H54 (cell line): Measurements from ENCODE around the gene RRBP1.

Experiments
- DNase-seq: peaks from one replicate; pipeline ENCODE4 v3.0.0; 2011; ENCODE audit warnings: low spot score, mixed read lengths; ENCODE audit not compliant: insufficient read length
- FAIRE-seq: peaks from 3 replicates; lab custom pipeline; 2011; peaks lifted over from hg19 to GRCh38; lab: Jason Lieb, UNC
- POLR2A ChIP-seq: IDR thresholded peaks from 2 replicates; pipeline ENCODE4 v1.6.1; 2011; ENCODE audit warnings: low read depth, mild to moderate bottlenecking, low read length

RRBP1 gene

DNA sequence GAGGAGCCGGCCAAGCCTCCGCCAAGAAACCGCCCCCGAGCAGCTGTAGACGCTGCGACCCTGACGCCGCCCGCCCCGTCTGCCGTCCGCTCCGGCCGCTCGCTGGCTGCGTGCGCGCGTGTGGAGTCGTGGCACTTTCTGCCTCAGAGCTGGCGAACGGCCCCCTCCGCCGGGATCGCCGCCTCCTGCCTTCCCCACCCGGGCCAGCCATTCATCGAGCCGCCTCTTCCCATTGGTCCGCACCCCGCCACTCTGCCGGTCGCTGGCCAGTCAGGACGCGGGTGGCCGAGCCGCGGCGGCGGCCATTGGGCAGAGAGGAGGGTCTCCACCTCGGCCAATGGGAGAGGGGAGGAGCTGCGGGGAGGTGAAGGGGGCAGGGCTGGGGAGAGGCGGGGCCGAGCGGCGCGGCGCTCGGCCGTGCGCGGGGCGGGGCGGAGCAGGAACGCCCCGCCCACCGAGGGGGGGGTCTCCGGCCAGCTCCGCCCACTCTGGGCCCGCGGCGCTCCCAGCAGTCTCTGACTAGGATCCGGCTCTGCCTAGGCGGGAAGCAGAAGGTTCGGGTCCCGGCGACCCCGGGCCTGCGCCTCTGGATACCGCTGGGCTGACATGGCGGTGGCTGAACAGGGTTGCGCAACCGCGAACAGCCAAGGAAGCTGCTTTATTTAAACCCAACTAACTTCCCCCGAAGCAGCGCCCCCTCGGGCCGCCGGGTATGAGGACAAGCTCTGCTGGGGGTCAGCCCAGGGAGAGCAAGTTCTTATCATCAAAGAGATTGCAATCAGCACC lies at the start of gene RRBP1:
RRBP1 (minus strand) TSS at position 140 of the 786 bp plus-strand sequence. CDS start 21,735 bp downstream, outside the sequence.
- peak; percentile 99 for TF ChIP-seq POLR2A
- no peak for FAIRE-seq
- DNase-seq, result peak; percentile 99

DNA sequence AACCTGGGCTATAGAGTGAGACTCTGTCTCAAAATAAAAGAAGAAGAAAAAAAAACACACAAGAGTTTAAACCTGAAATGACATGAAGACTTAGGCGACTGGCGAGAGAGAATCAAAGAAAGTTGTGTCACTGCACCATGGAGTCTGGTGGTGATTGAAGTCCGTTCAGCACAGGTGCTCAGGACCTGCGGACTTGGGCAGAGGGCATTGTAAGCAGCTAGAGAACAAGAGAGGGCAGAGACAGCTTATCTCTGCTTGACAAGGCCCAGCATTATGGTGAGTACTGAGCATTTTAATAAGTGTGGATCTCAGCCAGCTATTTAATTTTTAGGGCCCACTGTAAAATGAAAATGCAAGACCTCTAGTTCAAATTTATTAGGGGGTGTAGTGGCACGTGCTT lies 49.2 kb upstream of the RRBP1 start:
- TF ChIP-seq POLR2A, result no peak
- FAIRE-seq (no peak), DNase-seq (no peak)

- DNase-seq (no peak), FAIRE-seq (no peak)
- TF ChIP-seq POLR2A, result no peak
Measured at GRCh38 chr20:17730071-17730470, 48.0 kb upstream of the RRBP1 start.

GRCh38 chr20:17728074-17728473 lies 46.0 kb upstream of the RRBP1 start:
- no peak for FAIRE-seq
- no peak for TF ChIP-seq POLR2A

GRCh38 chr20:17727351-17727750 lies 45.3 kb upstream of the RRBP1 start:
- FAIRE-seq, result no peak

More at GRCh38 chr20:17728074-17728473, 46.0 kb upstream of the RRBP1 start:
- DNase-seq, result no peak

DNA sequence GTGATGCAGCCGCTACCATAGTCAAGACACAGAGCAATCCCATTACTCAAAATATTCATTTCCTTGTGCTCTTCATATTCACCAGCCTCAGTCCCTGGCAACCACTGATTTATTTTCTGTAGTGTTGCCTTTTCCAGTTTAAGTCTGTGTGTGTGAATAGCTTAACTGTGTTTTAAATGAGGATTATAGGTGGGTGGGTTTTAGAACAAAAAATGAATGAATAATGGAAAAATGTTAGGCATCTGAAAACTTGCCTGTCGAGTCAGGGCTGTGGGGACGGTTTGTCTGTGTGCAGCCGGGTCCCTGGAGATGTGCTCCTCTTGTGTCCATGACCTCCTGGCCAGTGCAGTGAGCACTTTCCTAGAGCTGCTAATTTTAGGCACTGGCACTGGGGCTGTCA lies 44.9 kb upstream of the RRBP1 start:
- DNase-seq (no peak), FAIRE-seq (no peak)
- TF ChIP-seq POLR2A, result no peak

More at GRCh38 chr20:17727351-17727750, 45.3 kb upstream of the RRBP1 start:
- no peak for TF ChIP-seq POLR2A
- no peak for DNase-seq

DNA sequence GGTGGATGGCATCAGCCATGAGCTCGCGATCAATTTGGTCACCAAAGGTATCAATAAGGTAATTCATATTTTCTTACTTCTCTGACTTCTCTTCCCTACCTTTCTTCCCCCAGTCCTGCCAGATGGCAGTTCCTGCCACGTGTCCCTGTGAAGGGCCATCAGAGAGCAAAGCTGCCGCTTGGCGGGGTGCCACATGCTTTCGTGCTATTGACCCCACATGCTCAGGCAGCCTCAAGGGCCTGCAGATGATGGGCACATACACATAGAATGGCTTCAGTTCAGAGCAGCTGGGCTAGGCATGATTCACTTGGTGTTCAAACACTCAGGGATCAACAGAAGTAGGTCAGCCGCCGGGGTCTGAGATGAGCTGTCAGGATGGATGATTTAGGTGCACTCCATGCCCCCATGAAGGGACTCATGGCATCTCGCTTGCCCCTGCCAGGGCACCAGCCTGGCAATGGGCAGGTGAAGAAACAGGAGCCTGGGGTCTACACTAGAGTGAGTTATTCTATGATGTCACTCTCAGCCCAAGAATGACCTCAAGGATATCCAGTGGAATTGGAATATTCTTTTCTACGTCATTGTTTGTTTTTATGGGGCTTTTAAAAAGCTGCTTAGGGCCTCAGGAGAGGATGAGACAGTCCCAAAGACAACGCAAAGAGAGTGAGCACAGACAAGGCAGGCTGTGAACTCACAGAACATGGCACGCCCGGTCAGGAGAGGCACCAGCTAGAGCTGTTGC lies 43.2 kb upstream of the RRBP1 start:
- FAIRE-seq, result no peak
- no peak for TF ChIP-seq POLR2A

DNA sequence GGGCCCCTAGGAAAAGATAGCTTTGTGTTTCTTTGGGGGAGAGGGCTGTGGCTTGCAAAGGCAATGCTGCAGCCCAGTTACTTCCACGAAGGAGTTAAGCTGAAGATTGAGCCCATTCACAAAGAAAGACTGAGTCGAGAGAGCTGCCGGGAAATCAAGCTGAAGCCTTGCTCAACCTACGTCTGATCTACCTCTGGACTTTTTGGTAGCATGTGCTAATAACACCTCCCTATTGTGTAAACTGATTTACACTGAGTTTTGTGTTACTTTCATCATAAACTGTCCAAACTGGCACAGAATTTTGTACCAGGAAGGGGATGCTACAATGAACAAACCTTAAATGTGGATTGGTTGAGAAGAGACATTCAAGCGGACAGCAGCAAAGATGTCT lies 41.3 kb upstream of the RRBP1 start:
- FAIRE-seq (no peak), DNase-seq (no peak)
- TF ChIP-seq POLR2A, result no peak

More for the DNA sequence above, 43.2 kb upstream of the RRBP1 start:
- no peak for DNase-seq

DNA sequence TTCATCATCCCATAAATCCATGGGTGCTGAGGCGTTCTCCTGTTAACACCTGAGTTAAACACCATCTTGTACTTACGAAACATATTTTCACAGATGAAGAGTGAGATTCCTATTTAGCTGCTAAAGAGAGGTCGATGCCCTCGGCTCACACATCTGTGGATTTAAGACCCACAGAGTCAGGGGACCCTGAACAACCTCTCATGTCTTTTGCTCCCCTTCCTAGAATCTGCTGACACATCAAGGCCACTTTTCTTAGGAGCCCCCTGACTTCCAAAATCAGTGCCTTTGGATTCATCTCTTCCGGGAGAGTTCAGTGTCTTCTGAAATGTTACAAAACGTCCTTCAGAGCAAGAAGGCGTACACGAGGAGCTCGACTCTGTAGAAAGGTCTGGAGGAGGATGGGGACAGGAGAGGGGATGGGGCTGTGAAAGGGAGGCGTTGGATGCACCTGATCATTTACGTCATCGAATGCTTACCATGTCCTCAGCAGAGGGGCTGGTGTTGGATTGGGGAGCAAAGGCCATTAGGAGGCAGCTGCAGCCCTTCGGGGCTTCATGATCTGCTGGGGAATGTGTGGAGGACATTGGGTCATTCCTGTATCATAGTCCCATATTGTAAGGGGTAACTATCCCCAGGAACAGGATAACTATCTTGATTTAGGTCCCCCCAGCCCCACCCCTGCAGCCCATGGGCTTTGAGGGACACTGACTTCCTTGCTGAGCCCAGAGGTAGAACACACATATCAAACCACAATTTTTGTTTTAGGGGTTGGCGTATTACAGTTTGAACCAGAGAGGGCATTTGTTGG lies 40.7 kb upstream of the RRBP1 start:
- FAIRE-seq (no peak), DNase-seq (no peak)
- no peak for TF ChIP-seq POLR2A

GRCh38 chr20:17721802-17722486 lies 39.9 kb upstream of the RRBP1 start:
- FAIRE-seq (no peak), DNase-seq (no peak)
- no peak for TF ChIP-seq POLR2A

DNA sequence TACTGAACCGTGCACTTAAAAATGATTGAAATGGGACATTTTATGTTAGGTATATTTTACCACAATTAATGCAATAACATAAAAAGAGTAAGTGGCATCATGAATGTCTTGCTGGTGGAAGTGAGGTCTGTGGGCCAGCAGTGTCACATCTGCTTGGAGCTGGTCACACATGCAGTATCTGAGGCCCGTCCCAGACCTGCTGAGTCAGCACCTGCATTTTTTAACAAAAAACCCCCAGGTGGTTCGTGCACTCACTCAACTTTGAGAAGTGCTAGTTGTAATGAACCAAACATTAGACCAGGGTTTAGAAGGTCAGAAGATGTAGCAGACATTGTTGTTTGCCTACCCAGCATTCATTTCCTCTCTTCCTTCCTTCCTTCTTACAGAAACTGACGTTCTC lies 38.7 kb upstream of the RRBP1 start:
- FAIRE-seq, result no peak
- no peak for DNase-seq
- no peak for TF ChIP-seq POLR2A

DNA sequence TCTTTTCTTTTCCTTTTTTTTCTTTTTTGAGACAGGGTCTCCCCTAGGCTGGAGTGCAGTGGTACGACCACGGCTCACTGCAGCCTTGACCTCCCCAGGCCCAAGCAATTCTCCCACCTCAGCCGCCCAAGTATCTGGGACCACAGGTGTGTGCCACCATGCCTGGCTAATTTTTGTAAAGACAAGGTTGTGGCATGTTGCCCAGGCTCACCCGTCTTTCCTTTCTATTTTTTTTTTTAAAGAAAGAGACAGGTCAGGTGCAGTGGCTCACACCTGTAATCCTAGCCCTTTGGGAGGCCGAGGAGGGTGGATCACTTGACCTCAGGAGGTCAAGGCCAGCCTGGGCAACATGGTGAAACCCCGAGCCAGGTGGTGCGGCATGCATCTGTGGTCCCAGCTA lies 34.3 kb upstream of the RRBP1 start:
- no peak for TF ChIP-seq POLR2A
- FAIRE-seq, result no peak

DNA sequence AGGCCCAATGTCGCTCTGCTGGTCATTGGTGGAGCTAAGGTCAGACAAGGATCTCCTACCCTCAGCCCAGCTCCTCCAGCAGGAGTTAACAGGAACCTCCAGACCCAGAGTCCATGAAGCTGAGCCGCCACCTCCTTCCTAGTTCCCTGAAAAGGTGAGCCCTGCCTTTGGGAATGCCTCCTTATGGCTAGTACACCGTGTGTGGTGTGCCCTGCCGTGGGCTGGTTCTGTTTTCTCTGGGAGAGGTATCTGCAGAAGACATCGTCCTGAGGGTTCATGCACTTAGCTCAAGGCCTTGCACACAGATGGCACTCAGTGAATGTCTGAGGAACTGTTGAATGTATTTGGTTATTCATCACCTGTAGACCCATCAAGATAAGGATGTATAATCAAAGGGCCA lies 33.0 kb upstream of the RRBP1 start:
- no peak for TF ChIP-seq POLR2A
- no peak for FAIRE-seq
- no peak for DNase-seq

More for the DNA sequence above, 34.3 kb upstream of the RRBP1 start:
- DNase-seq, result no peak
